SIG-M5 treated with dmso at 0.1 percent for 504 hours (cell line): ENCODE results near the gene MBD3.

Experiments used
- DNase-seq: peaks from one replicate; lab custom pipeline; 2025; ENCODE audit not compliant: unreplicated experiment; lab: John Stamatoyannopoulos, UW

Gene MBD3

GRCh38 chr19:1619703-1620102 is 27.0 kb upstream of the MBD3 start:
- DNase-seq, result no peak

- no peak for DNase-seq
Measured at GRCh38 chr19:1619094-1619439, 26.4 kb upstream of the MBD3 start.

- DNase-seq, result peak; percentile 20
Measured at GRCh38 chr19:1618157-1619093, 25.8 kb upstream of the MBD3 start.

GRCh38 chr19:1616875-1617274 is 24.2 kb upstream of the MBD3 start:
- DNase-seq, result no peak

- DNase-seq, result no peak
Measured at GRCh38 chr19:1616396-1616795, 23.7 kb upstream of the MBD3 start.

GRCh38 chr19:1615156-1615765 is 22.6 kb upstream of the MBD3 start:
- DNase-seq, result no peak

- no peak for DNase-seq
Measured at GRCh38 chr19:1613808-1614570, 21.3 kb upstream of the MBD3 start.

- DNase-seq, result no peak
Measured at GRCh38 chr19:1613146-1613545, 20.5 kb upstream of the MBD3 start.

GRCh38 chr19:1612114-1613086 is 19.7 kb upstream of the MBD3 start:
- no peak for DNase-seq

- no peak for DNase-seq
Measured at GRCh38 chr19:1611353-1611752, 18.7 kb upstream of the MBD3 start.

GRCh38 chr19:1610579-1610978 is 17.9 kb upstream of the MBD3 start:
- no peak for DNase-seq

GRCh38 chr19:1609680-1610474 is 17.2 kb upstream of the MBD3 start:
- no peak for DNase-seq

GRCh38 chr19:1609103-1609396 is 16.4 kb upstream of the MBD3 start:
- DNase-seq, result no peak

- no peak for DNase-seq
Measured at GRCh38 chr19:1608359-1609102, 15.9 kb upstream of the MBD3 start.

- no peak for DNase-seq
Measured at GRCh38 chr19:1606138-1606651, 13.5 kb upstream of the MBD3 start.

GRCh38 chr19:1605236-1606137 is 12.8 kb upstream of the MBD3 start, which contains the start of gene UQCR11:
Gene UQCR11, minus strand, starts transcription at chr19:1605462. Its CDS starts 53 bp downstream, at chr19:1605409.
- DNase-seq, result peak; percentile 91

GRCh38 chr19:1602091-1602707 is 9.5 kb upstream of the MBD3 start:
- no peak for DNase-seq
